NCI-H69 (cell line): ENCODE results near the gene CCDC181.
"Not testable (repeated sequence)": the region's sequence is repeated elsewhere in the genome, so short reads cannot be mapped to it uniquely, and the experiment has no call there.

Experiments
- DNase-seq: peaks from one replicate; lab custom pipeline; 2025; lab: John Stamatoyannopoulos, UW

Gene CCDC181

GRCh38 chr1:169427081-169427641, at the start of gene CCDC181:
Gene CCDC181, minus strand, starts transcription at chr1:169427474. Its CDS starts 2,547 bp downstream, at chr1:169424927.
- DNase-seq: no peak

GRCh38 chr1:169475806-169476387, 48.6 kb upstream of the CCDC181 start:
- no peak for DNase-seq

GRCh38 chr1:169474302-169474995, 47.2 kb upstream of the CCDC181 start:
- DNase-seq: peak; percentile 83

GRCh38 chr1:169473347-169473746, 46.1 kb upstream of the CCDC181 start:
- DNase-seq: no peak

GRCh38 chr1:169472738-169473137, 45.5 kb upstream of the CCDC181 start:
- no peak for DNase-seq

GRCh38 chr1:169468982-169469381, 41.7 kb upstream of the CCDC181 start:
- no peak for DNase-seq

- DNase-seq: peak; percentile 54
These were observed 39.3 kb upstream of the CCDC181 start for GRCh38 chr1:169466259-169467230.

GRCh38 chr1:169465281-169465680, 38.0 kb upstream of the CCDC181 start:
- DNase-seq: no peak

GRCh38 chr1:169462385-169462784, 35.1 kb upstream of the CCDC181 start:
- DNase-seq: no peak

- DNase-seq: no peak
These were observed 34.2 kb upstream of the CCDC181 start for GRCh38 chr1:169461390-169462000.

GRCh38 chr1:169460191-169460833, 33.0 kb upstream of the CCDC181 start:
- no peak for DNase-seq

- no peak for DNase-seq
These were observed 30.2 kb upstream of the CCDC181 start for GRCh38 chr1:169457443-169457842.

GRCh38 chr1:169456029-169456428, 28.8 kb upstream of the CCDC181 start:
- peak; percentile 15 for DNase-seq

- no peak for DNase-seq
These were observed 25.6 kb upstream of the CCDC181 start for GRCh38 chr1:169452921-169453320.

GRCh38 chr1:169451218-169451824, 24.0 kb upstream of the CCDC181 start:
- no peak for DNase-seq

GRCh38 chr1:169443923-169444322, 16.6 kb upstream of the CCDC181 start:
- DNase-seq: peak; percentile 55

GRCh38 chr1:169426174-169426705, 1.0 kb downstream of the CCDC181 start:
- DNase-seq: peak; percentile 29

- DNase-seq: no peak
These were observed 6.0 kb downstream of the CCDC181 start for GRCh38 chr1:169421309-169421708.

GRCh38 chr1:169414952-169415351, 12.3 kb downstream of the CCDC181 start:
- DNase-seq: no peak

- not testable (repeated sequence) for DNase-seq
These were observed 18.9 kb downstream of the CCDC181 start for GRCh38 chr1:169408340-169408739.

- DNase-seq: not testable (repeated sequence)
These were observed 24.7 kb downstream of the CCDC181 start for GRCh38 chr1:169402578-169402977.
